Activated CD4-positive, alpha-beta T cell treated with anti-CD3 and anti-CD28 coated beads for 36 hours (primary cell): ENCODE measurements around the gene RESP18. TPM values are rescaled to one million over a fixed set of nuclear protein-coding genes. Genes with fewer than 3 reads are reported as not detected.
A peak's percentile ranks its signal among the peaks of the same experiment; 100 is the strongest.
"Not testable (repeated sequence)": the region's sequence is repeated elsewhere in the genome, so short reads cannot be mapped to it uniquely, and the experiment has no call there.

Experiments
- ATAC-seq: fragments of 200-7000 bp; cut with Tn5 transposase; one replicate; pipeline ENCODE4 v1.10.0; 2021; ENCODE audit warnings: mild to moderate bottlenecking, moderate library complexity
- CTCF ChIA-PET: fragments of 350-600 bp; sonication (Branson Sonifier 250); formaldehyde crosslinking; loops from one replicate; lab custom pipeline; 2021; ENCODE audit warnings: antibody characterized with exemption; lab: Charles Lee
- POLR2A ChIA-PET: fragments of 350-600 bp; sonication (Branson Sonifier 250); formaldehyde crosslinking; loops from one replicate; lab custom pipeline; 2021; ENCODE audit warnings: antibody characterized with exemption, inconsistent platforms; lab: Charles Lee
- DNase-seq: peaks from one replicate; pipeline ENCODE4 v3.0.0-alpha.2; 2020
- H3K27ac Mint-ChIP-seq: one replicate; pipeline ENCODE4 v1.8.0; 2021; ENCODE audit warnings: mixed read lengths
- H3K27me3 Mint-ChIP-seq: one replicate; pipeline ENCODE4 v1.8.0; 2021; ENCODE audit warnings: mixed read lengths
- H3K36me3 Mint-ChIP-seq: one replicate; pipeline ENCODE4 v1.8.0; 2021; ENCODE audit warnings: low read depth, mixed read lengths
- H3K4me1 Mint-ChIP-seq: one replicate; pipeline ENCODE4 v1.8.0; 2021; ENCODE audit warnings: mixed read lengths
- H3K4me3 Mint-ChIP-seq: one replicate; pipeline ENCODE4 v1.8.0; 2021; ENCODE audit warnings: mild to moderate bottlenecking, moderate library complexity, mixed read lengths
- H3K9me3 Mint-ChIP-seq: one replicate; pipeline ENCODE4 v1.8.0; 2021; ENCODE audit warnings: low read depth, mixed read lengths
- intact Hi-C, 2 experiments: fragments of 100-400 bp; cut with DNase I in 1 of 2; cut with micrococcal nuclease in 1 of 2; formaldehyde crosslinking; loops; one replicate each; pipeline versions ENCODE4 v1.14.2 to v1.15.1; 2022 to 2024; cut with DNase I, micrococcal nuclease
- total RNA-seq, 2 experiments: library from RNA; stranded (reverse); gene quantifications; one replicate each; pipeline ENCODE4 v1.2.3, GENCODE V29; 2021

The RESP18 gene
- total RNA-seq, 2 experiments from 2014 or later: not detected

DNA sequence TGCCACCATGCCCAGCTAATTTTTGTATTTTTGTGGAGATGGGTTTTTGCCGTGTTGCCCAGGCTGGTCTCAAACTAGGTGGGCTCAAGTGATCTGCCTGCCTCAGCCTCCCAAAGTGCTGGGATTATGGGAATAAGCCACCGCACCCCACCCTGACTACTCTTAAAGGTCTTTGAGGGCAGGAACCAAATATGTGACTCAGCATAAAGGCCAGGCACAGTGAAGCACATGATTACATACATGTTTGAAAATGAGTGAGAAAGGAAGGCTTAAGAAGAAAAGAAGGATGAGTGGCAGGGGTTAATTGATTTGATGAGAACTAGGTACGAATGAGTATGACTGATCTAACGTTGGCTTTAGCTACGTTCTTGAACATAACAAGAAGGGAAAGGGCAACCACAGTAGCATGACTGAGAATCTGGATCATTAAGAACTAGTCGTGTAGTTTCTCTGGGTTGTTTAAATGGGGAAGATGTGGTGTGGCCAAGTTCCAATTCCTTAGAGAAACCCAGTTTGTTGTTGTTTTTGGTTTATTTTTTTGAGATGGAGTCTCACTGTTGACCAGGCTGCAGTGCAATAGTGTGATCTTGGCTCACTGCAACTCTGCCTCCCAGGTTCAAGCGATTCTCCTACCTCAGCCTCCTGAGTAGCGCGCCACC lies 6.8 kb downstream of the RESP18 start:
- POLR2A ChIA-PET: no interaction called here
- Mint-ChIP-seq H3K9me3 (no peaks in the 10 kb centered on the region), H3K4me3 (no peak overlapping the region), H3K27ac (no peak overlapping the region), H3K36me3 (no peaks in the 10 kb centered on the region), H3K27me3 (peaks cover 19% of the 10 kb centered on the region), H3K4me1 (peaks cover 10% of the 10 kb centered on the region)
- intact Hi-C loops: no loop called here
- CTCF ChIA-PET: interaction anchor here (2.1 kb wide), 1 partner anchor 32 kb away, joined by 8 read pairs; no protein-coding TSS in a partner anchor
- DNase-seq: no peak
- no peak for ATAC-seq

DNA sequence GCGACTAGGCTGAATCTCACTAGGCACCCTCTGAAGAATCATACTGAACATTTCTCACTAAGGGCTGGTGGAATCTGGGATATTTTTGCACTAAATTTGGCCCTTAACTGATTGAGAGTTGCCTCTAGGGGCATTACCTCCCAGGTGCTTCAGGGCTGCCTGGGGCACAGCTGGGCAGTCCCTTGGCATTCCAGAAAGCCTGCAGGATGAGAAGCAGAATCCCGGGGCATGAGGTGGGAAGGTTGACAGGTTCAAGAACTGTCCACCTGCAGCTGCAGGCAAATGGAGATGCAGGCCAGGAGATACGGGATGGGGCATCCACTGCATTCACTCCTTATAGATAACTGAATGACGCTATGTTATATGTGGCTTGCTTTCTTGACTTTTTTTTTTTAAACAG lies 7.4 kb downstream of the RESP18 start:
- POLR2A ChIA-PET: interaction anchor here (0.7 kb wide), 1 partner anchor 562 kb away, joined by 9 read pairs; no protein-coding TSS in a partner anchor
- no peak for ATAC-seq
- intact Hi-C loops: no loop called here
- peaks cover 19% of the 10 kb centered on the region for H3K27me3 Mint-ChIP-seq
- no peak overlapping the region for H3K4me3 Mint-ChIP-seq
- no peak for DNase-seq
- no peaks in the 10 kb centered on the region for H3K9me3 Mint-ChIP-seq
- CTCF ChIA-PET: no interaction called here
- H3K27ac Mint-ChIP-seq: no peak overlapping the region
- no peaks in the 10 kb centered on the region for H3K36me3 Mint-ChIP-seq
- H3K4me1 Mint-ChIP-seq: peaks cover 11% of the 10 kb centered on the region

DNA sequence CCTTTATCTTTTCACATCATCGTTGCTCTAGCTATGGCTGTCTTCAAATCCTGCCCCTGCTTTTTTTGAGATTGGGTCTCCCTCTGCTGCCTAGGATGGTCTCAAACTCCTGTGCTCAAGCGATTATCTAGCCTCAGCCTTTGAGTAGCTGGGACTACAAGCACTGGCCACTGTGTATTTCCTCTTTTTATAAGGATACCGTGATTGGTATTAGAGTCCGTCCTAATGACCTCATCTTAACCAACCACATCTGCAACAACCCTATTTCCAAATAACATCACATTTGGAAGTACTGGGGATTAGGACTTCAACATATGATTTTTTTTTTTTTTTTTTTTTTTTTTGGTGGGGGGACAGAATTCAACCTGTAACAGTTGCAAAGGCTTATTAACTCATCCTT lies 9.1 kb downstream of the RESP18 start:
- ATAC-seq (no peak), DNase-seq (no peak)
- H3K4me3 Mint-ChIP-seq: no peak overlapping the region
- ChIA-PET POLR2A (no interaction called here), CTCF (interaction anchor here (0.9 to 1.1 kb wide), 3 partner anchors 29 to 206 kb away, joined by 3 to 5 read pairs (median 4); no protein-coding TSS in a partner anchor)
- intact Hi-C loops: no loop called here
- peaks cover 13% of the 10 kb centered on the region for H3K27me3 Mint-ChIP-seq
- no peaks in the 10 kb centered on the region for H3K9me3 Mint-ChIP-seq
- H3K4me1 Mint-ChIP-seq: peaks cover 11% of the 10 kb centered on the region
- no peak overlapping the region for H3K27ac Mint-ChIP-seq
- no peaks in the 10 kb centered on the region for H3K36me3 Mint-ChIP-seq

- ChIA-PET POLR2A (interaction anchor here (0.6 kb wide), 1 partner anchor 68 kb away, joined by 3 read pairs; no protein-coding TSS in a partner anchor), CTCF (interaction anchor here (1.8 to 2.2 kb wide), 2 partner anchors 14 to 285 kb away, joined by 6 to 7 read pairs; no protein-coding TSS in a partner anchor)
- Mint-ChIP-seq H3K9me3 (no peaks in the 10 kb centered on the region), H3K27ac (no peak overlapping the region), H3K4me1 (no peaks in the 10 kb centered on the region), H3K27me3 (peaks cover 15% of the 10 kb centered on the region), H3K36me3 (no peaks in the 10 kb centered on the region), H3K4me3 (no peak overlapping the region)
- DNase-seq (no peak), ATAC-seq (no peak)
- intact Hi-C loops: no loop called here
Observed at GRCh38 chr2:219314804-219315468, 17.6 kb downstream of the RESP18 start.

- DNase-seq: not testable (repeated sequence)
Observed at GRCh38 chr2:219312683-219313263, 19.8 kb downstream of the RESP18 start.

GRCh38 chr2:219309278-219309677 lies 23.3 kb downstream of the RESP18 start, which contains the start of gene PTPRN:
PTPRN (minus strand) TSS chr2:219309401; CDS start chr2:219309332, 69 bp downstream.
- CTCF ChIA-PET: interaction anchor here (1.0 to 3.4 kb wide), 2 partner anchors 11 to 14 kb away, joined by 3 to 12 read pairs; no protein-coding TSS in a partner anchor
- H3K4me1 Mint-ChIP-seq: peaks cover 7% of the 10 kb centered on the region
- H3K4me3 Mint-ChIP-seq: no peak within 1 kb of the TSS
- no peak for DNase-seq
- H3K27me3 Mint-ChIP-seq: peaks cover 38% of the 10 kb centered on the region
- H3K27ac Mint-ChIP-seq: no peak within 1 kb of the TSS
- H3K36me3 Mint-ChIP-seq: no peaks in the 10 kb centered on the region
- no peak for ATAC-seq
- intact Hi-C loops: loop anchor here in 1 of 2 experiments (5.0 to 10.0 kb wide), 2 partner anchors 324 to 347 kb away; partner anchors contain the start of gene FEV
- no peaks in the 10 kb centered on the region for H3K9me3 Mint-ChIP-seq
- POLR2A ChIA-PET: no interaction called here

More at GRCh38 chr2:219312683-219313263, 19.8 kb downstream of the RESP18 start:
- H3K4me3 Mint-ChIP-seq, H3K9me3 Mint-ChIP-seq, ATAC-seq, intact Hi-C loops, H3K4me1 Mint-ChIP-seq, H3K36me3 Mint-ChIP-seq, H3K27ac Mint-ChIP-seq: not testable (repeated sequence)
- peaks cover 28% of the 10 kb centered on the region for H3K27me3 Mint-ChIP-seq
- CTCF ChIA-PET: interaction anchor here (0.7 to 1.5 kb wide), 3 partner anchors 22 to 332 kb away, joined by 3 read pairs; no protein-coding TSS in a partner anchor
- POLR2A ChIA-PET: interaction anchor here (0.7 kb wide), 1 partner anchor 19 kb away, joined by 9 read pairs; no protein-coding TSS in a partner anchor

- ChIA-PET POLR2A (no interaction called here), CTCF (interaction anchor here (0.5 to 3.4 kb wide), 5 partner anchors 8 to 154 kb away, joined by 3 to 12 read pairs (median 4); no protein-coding TSS in a partner anchor)
- ATAC-seq: peak; percentile 92
- DNase-seq: peak; percentile 87
- Mint-ChIP-seq H3K9me3 (no peaks in the 10 kb centered on the region), H3K27ac (no peak overlapping the region), H3K4me1 (peaks cover 7% of the 10 kb centered on the region), H3K4me3 (no peak overlapping the region), H3K27me3 (peaks cover 38% of the 10 kb centered on the region), H3K36me3 (no peaks in the 10 kb centered on the region)
- intact Hi-C loops: loop anchor here in 1 of 2 experiments (1.0 to 10.0 kb wide), 3 partner anchors 23 to 346 kb away; partner anchors contain the start of gene FEV
Observed at GRCh38 chr2:219308142-219309101, 24.1 kb downstream of the RESP18 start.

- intact Hi-C loops: loop anchor here in 1 of 2 experiments (5.0 to 10.0 kb wide), 2 partner anchors 321 to 344 kb away; partner anchors contain the start of gene FEV
- ChIA-PET POLR2A (no interaction called here), CTCF (interaction anchor here (2.9 kb wide), 1 partner anchor 11 kb away, joined by 14 read pairs; no protein-coding TSS in a partner anchor)
- no peaks in the 10 kb centered on the region for H3K9me3 Mint-ChIP-seq
- H3K4me1 Mint-ChIP-seq: peaks cover 7% of the 10 kb centered on the region
- no peaks in the 10 kb centered on the region for H3K36me3 Mint-ChIP-seq
- no peak for DNase-seq
- no peak overlapping the region for H3K27ac Mint-ChIP-seq
- ATAC-seq: no peak
- peaks cover 45% of the 10 kb centered on the region for H3K27me3 Mint-ChIP-seq
- no peak overlapping the region for H3K4me3 Mint-ChIP-seq
Observed at GRCh38 chr2:219306047-219306446, 26.5 kb downstream of the RESP18 start.

- Mint-ChIP-seq H3K4me1 (peaks cover 7% of the 10 kb centered on the region), H3K27me3 (peaks cover 37% of the 10 kb centered on the region), H3K9me3 (no peaks in the 10 kb centered on the region), H3K36me3 (no peaks in the 10 kb centered on the region), H3K4me3 (no peak overlapping the region), H3K27ac (no peak overlapping the region)
- ChIA-PET POLR2A (no interaction called here), CTCF (interaction anchor here (2.9 kb wide), 1 partner anchor 9 kb away, joined by 14 read pairs; no protein-coding TSS in a partner anchor)
- intact Hi-C loops: loop anchor here in 1 of 2 experiments (10.0 kb wide), 1 partner anchor 319 kb away; the partner anchor contains the start of gene FEV
- ATAC-seq (no peak), DNase-seq (no peak)
Observed at GRCh38 chr2:219304223-219304622, 28.3 kb downstream of the RESP18 start.

DNA sequence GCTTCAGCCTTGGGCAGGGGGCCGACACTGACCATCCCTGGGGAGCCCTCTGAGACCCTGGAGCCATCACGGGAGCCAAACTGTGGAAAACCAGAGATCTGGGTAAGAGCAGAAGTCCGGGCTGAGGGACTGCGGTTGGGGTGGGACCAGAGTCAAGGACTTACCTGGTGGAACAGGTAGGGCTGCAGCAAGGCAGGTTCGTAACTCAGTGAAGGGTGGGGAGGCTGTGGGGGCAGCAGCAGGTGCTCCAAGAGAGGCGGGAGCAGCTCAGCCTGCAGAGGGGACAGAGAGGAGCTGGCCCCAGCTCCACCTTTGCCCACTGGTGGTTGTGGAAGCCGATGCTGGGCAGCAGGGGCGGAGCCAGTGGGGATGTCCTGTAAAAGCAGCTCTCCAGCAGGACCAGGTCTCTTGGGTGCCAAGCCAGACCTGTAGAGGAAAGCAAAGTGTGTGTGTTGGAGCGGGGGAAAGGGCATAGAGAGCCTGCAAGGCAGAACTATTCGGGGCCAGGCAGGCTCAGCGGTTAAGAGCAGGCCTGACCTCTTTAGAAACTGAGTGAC lies 30.1 kb downstream of the RESP18 start:
- ChIA-PET CTCF (interaction anchor here (0.7 to 2.8 kb wide), 4 partner anchors 12 to 143 kb away, joined by 3 to 7 read pairs (median 4); no protein-coding TSS in a partner anchor), POLR2A (no interaction called here)
- no peak overlapping the region for H3K27ac Mint-ChIP-seq
- no peak overlapping the region for H3K4me3 Mint-ChIP-seq
- peaks cover 28% of the 10 kb centered on the region for H3K27me3 Mint-ChIP-seq
- H3K4me1 Mint-ChIP-seq: peaks cover 7% of the 10 kb centered on the region
- intact Hi-C loops: loop anchor here in 1 of 2 experiments (10.0 kb wide), 1 partner anchor 318 kb away; the partner anchor contains the start of gene FEV
- H3K9me3 Mint-ChIP-seq: no peaks in the 10 kb centered on the region
- DNase-seq: no peak
- no peaks in the 10 kb centered on the region for H3K36me3 Mint-ChIP-seq
- ATAC-seq: no peak
